HG03460 (cell line): Measurements from ENCODE around the gene CPED1.

ENCODE experiments used
- ATAC-seq: cut with Tn5 transposase; IDR thresholded peaks from one replicate; pipeline ENCODE4 v1.9.1; 2021; ENCODE audit not compliant: unreplicated experiment

The CPED1 gene

GRCh38 chr7:121126801-121127534, 138.5 kb downstream of the CPED1 start:
- ATAC-seq, result no peak

- ATAC-seq, result no peak
Observed at GRCh38 chr7:121132940-121133339, 144.4 kb downstream of the CPED1 start.

GRCh38 chr7:121133444-121133843, 144.9 kb downstream of the CPED1 start:
- no peak for ATAC-seq

- no peak for ATAC-seq
Observed at GRCh38 chr7:121137580-121137979, 149.1 kb downstream of the CPED1 start.

- ATAC-seq, result peak; percentile 100
Observed at GRCh38 chr7:121138262-121138933, 149.9 kb downstream of the CPED1 start.

GRCh38 chr7:121139427-121139826, 150.9 kb downstream of the CPED1 start:
- ATAC-seq, result no peak

- no peak for ATAC-seq
Observed at GRCh38 chr7:121140790-121141189, 152.3 kb downstream of the CPED1 start.

GRCh38 chr7:121151774-121152221, 163.3 kb downstream of the CPED1 start:
- ATAC-seq, result no peak

- no peak for ATAC-seq
Observed at GRCh38 chr7:121153411-121153810, 164.9 kb downstream of the CPED1 start.

- ATAC-seq, result no peak
Observed at GRCh38 chr7:121153995-121154394, 165.5 kb downstream of the CPED1 start.

GRCh38 chr7:121156825-121157224, 168.3 kb downstream of the CPED1 start:
- ATAC-seq, result no peak

- no peak for ATAC-seq
Observed at GRCh38 chr7:121157341-121157751, 168.8 kb downstream of the CPED1 start.

GRCh38 chr7:121157885-121158590, 169.5 kb downstream of the CPED1 start:
- ATAC-seq, result no peak

- ATAC-seq, result no peak
Observed at GRCh38 chr7:121158665-121159064, 170.2 kb downstream of the CPED1 start.

- ATAC-seq, result no peak
Observed at GRCh38 chr7:121159553-121159952, 171.0 kb downstream of the CPED1 start.

- no peak for ATAC-seq
Observed at GRCh38 chr7:121160150-121161008, 171.9 kb downstream of the CPED1 start.

- no peak for ATAC-seq
Observed at GRCh38 chr7:121163699-121164098, 175.2 kb downstream of the CPED1 start.

- no peak for ATAC-seq
Observed at GRCh38 chr7:121164247-121164646, 175.7 kb downstream of the CPED1 start.

- ATAC-seq, result no peak
Observed at GRCh38 chr7:121166916-121167315, 178.4 kb downstream of the CPED1 start.

- no peak for ATAC-seq
Observed at GRCh38 chr7:121167971-121168370, 179.5 kb downstream of the CPED1 start.

- ATAC-seq, result no peak
Observed at GRCh38 chr7:121169469-121169868, 181.0 kb downstream of the CPED1 start.
